CD14-positive monocyte (primary cell): Measurements from ENCODE around the gene TTC23L. TPM values are rescaled to one million over a fixed set of nuclear protein-coding genes. Genes with fewer than 3 reads are reported as not detected.

Source experiments
- DNase-seq, 3 donors: peaks; one replicate each; pipeline ENCODE4 v3.0.0-alpha.2; 2011 to 2022
- H2AFZ ChIP-seq: 2 replicates; pipeline ENCODE4 v1.6.0; 2012; ENCODE audit warnings: mild to moderate bottlenecking, low read depth, low read length, inconsistent platforms; ENCODE audit not compliant: insufficient read depth, poor library complexity, severe bottlenecking
- H3K27ac ChIP-seq, 2 donors: 1 replicate in 1 of 2; 2 replicates in 1 of 2; pipeline ENCODE4 v1.5.1; 2012 to 2013; ENCODE audit warnings: low read length in 2 of 2, control low read depth in 1 of 2, inconsistent platforms in 1 of 2, low read depth in 1 of 2, mild to moderate bottlenecking in 1 of 2
- H3K27me3 ChIP-seq, 2 donors: one replicate each; pipeline versions ENCODE4 v1.6.0 to v1.6.1; 2011 to 2013; ENCODE audit warnings: low read length in 2 of 2; ENCODE audit not compliant: control insufficient read depth in 2 of 2, insufficient read depth in 2 of 2
- H3K36me3 ChIP-seq, 2 donors: replicated peaks in 1 of 2; 1 replicate in 1 of 2; 2 replicates in 1 of 2; pipeline versions ENCODE4 v1.5.1 to v1.6.1; 2012 to 2013; ENCODE audit warnings: low read length in 2 of 2, control low read depth in 1 of 2, inconsistent platforms in 1 of 2, mild to moderate bottlenecking in 1 of 2; ENCODE audit not compliant: insufficient read depth in 2 of 2, control insufficient read depth in 1 of 2
- H3K4me1 ChIP-seq, 2 donors: 1 replicate in 1 of 2; 2 replicates in 1 of 2; pipeline versions ENCODE4 v1.5.1 to v1.6.1; 2012 to 2013; ENCODE audit warnings: low read length in 2 of 2, control low read depth in 1 of 2, inconsistent platforms in 1 of 2, mild to moderate bottlenecking in 1 of 2, moderate library complexity in 1 of 2; ENCODE audit not compliant: insufficient read depth in 2 of 2, control insufficient read depth in 1 of 2
- H3K4me2 ChIP-seq: replicated peaks from 2 replicates; pipeline ENCODE3; 2012; ENCODE audit warnings: low read length, moderate library complexity, mild to moderate bottlenecking; ENCODE audit not compliant: poor library complexity, severe bottlenecking; ENCODE audit errors: extremely low read depth
- H3K4me3 ChIP-seq, 3 experiments: fragments of 200-600 bp in 1 of 3; sonication (generic) in 1 of 3; replicated peaks in 1 of 3; 1 replicate in 2 of 3; 2 replicates in 1 of 3; pipeline ENCODE4 v1.5.1; 2011 to 2013; ENCODE audit warnings: low read length in 3 of 3, mild to moderate bottlenecking in 3 of 3, control low read depth in 2 of 3, low read depth in 2 of 3, inconsistent platforms in 1 of 3, moderate library complexity in 1 of 3
- H3K79me2 ChIP-seq: 2 replicates; pipeline ENCODE4 v1.6.0; 2012; ENCODE audit warnings: mild to moderate bottlenecking, control low read depth, inconsistent platforms, low read length, moderate library complexity; ENCODE audit not compliant: insufficient read depth
- H3K9ac ChIP-seq: 2 replicates; pipeline ENCODE4 v1.6.0; 2017; ENCODE audit warnings: low read length, mild to moderate bottlenecking; ENCODE audit not compliant: insufficient read depth, poor library complexity, severe bottlenecking
- H3K9me3 ChIP-seq, 2 donors: replicated peaks in 1 of 2; 1 replicate in 1 of 2; 2 replicates in 1 of 2; pipeline versions ENCODE4 v1.5.1 to v1.6.1; 2012 to 2013; ENCODE audit warnings: low read length in 2 of 2, control low read depth in 1 of 2; ENCODE audit not compliant: control insufficient read depth in 1 of 2, insufficient read depth in 1 of 2
- H4K20me1 ChIP-seq: 2 replicates; pipeline ENCODE4 v1.6.0; 2012; ENCODE audit warnings: mild to moderate bottlenecking, low read length, control low read depth, moderate library complexity; ENCODE audit not compliant: insufficient read depth
- H3K27ac Mint-ChIP-seq, 7 donors: one replicate each; pipeline ENCODE4 v1.8.0; 2020; ENCODE audit warnings: mild to moderate bottlenecking in 7 of 7, mixed read lengths in 7 of 7, moderate library complexity in 6 of 7, inconsistent platforms in 2 of 7
- H3K27me3 Mint-ChIP-seq, 3 donors: one replicate each; pipeline ENCODE4 v1.8.0; 2021 to 2022; ENCODE audit warnings: low read depth in 3 of 3, mild to moderate bottlenecking in 3 of 3, mixed read lengths in 3 of 3, moderate library complexity in 3 of 3, inconsistent platforms in 1 of 3
- H3K36me3 Mint-ChIP-seq, 2 donors: one replicate each; pipeline ENCODE4 v1.8.0; 2020; ENCODE audit warnings: mixed read lengths in 2 of 2, inconsistent platforms in 1 of 2, mild to moderate bottlenecking in 1 of 2
- H3K4me1 Mint-ChIP-seq: one replicate; pipeline ENCODE4 v1.8.0; 2020; ENCODE audit warnings: mild to moderate bottlenecking, mixed read lengths
- H3K4me3 Mint-ChIP-seq, 2 donors: one replicate each; pipeline ENCODE4 v1.8.0; 2020; ENCODE audit warnings: mild to moderate bottlenecking in 2 of 2, mixed read lengths in 2 of 2, moderate library complexity in 1 of 2
- H3K9me3 Mint-ChIP-seq, 7 donors: one replicate each; pipeline ENCODE4 v1.8.0; 2020 to 2022; ENCODE audit warnings: mixed read lengths in 7 of 7, mild to moderate bottlenecking in 6 of 7, moderate library complexity in 6 of 7, inconsistent platforms in 2 of 7
- WGBS: methylation state at CpG from one replicate; pipeline ENCODE4 v1.1.5; 2013; ENCODE audit warnings: missing lambda C conversion rate; ENCODE audit not compliant: insufficient coverage; 5-methylcytosine and 5-hydroxymethylcytosine counted together
- intact Hi-C, 2 donors: fragments of 100-400 bp; cut with micrococcal nuclease; formaldehyde crosslinking; loops; one replicate each; pipeline versions ENCODE4 v1.15.0 to v1.15.1; 2023
- polyA minus RNA-seq: library from RNA; depleted of rRNA, polyadenylated mRNA; stranded (reverse); fragments of >200 nt; gene quantifications from 2 replicates; pipeline ENCODE4 v1.2.3, GENCODE V29; 2012
- polyA plus RNA-seq, 3 donors: library from polyadenylated mRNA; depleted of rRNA in 1 of 3; unstranded in 2 of 3; stranded (reverse) in 1 of 3; fragments of 300-500 nt in 2 of 3; fragments of >200 nt in 1 of 3; fragmentation: Illumina TruSeq in 2 of 3; gene quantifications; 1 replicate in 2 of 3; 2 replicates in 1 of 3; pipeline ENCODE4 v1.2.3, GENCODE V29; 2012 to 2021
- total RNA-seq, 12 experiments: library from RNA in 1 of 12; stranded (reverse) in 1 of 12; fragments of 120-200 nt in 1 of 12; gene quantifications; one replicate each; pipeline ENCODE4 v1.2.4 and lab custom pipeline; 2013 to 2026; ENCODE audit warnings: mixed read lengths in 6 of 12, inconsistent platforms in 1 of 12
- TF ChIP-seq, protein P1 (sequence below): fragments of 200-600 bp; IDR thresholded peaks from one replicate; pipeline ENCODE4 v1.8.0; 2022; ENCODE audit warnings: antibody characterized with exemption, mild to moderate bottlenecking

The TTC23L gene, protein sequence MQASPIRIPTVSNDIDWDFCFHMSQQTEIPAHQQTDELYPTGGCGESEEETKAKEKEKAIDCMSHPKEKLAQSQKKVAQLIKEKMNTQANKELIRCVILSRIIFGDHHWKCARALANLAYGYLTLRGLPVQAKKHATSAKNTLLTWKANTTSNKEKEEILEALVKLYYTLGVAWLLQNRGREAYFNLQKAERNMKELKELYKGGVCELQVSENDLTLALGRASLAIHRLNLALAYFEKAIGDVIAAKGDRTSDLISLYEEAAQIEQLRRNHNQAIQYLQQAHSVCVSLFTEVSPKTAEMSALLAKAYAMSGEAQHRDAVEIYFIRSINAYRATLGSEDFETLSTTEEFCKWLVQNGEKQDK
- total RNA-seq (2013): not detected
- polyA plus RNA-seq: not detected
- polyA minus RNA-seq: not detected in 2 replicates
- total RNA-seq (lab: John Stamatoyannopoulos, UW): 0 to 4.2 (median 0.08) reads per million in 11 experiments

DNA sequence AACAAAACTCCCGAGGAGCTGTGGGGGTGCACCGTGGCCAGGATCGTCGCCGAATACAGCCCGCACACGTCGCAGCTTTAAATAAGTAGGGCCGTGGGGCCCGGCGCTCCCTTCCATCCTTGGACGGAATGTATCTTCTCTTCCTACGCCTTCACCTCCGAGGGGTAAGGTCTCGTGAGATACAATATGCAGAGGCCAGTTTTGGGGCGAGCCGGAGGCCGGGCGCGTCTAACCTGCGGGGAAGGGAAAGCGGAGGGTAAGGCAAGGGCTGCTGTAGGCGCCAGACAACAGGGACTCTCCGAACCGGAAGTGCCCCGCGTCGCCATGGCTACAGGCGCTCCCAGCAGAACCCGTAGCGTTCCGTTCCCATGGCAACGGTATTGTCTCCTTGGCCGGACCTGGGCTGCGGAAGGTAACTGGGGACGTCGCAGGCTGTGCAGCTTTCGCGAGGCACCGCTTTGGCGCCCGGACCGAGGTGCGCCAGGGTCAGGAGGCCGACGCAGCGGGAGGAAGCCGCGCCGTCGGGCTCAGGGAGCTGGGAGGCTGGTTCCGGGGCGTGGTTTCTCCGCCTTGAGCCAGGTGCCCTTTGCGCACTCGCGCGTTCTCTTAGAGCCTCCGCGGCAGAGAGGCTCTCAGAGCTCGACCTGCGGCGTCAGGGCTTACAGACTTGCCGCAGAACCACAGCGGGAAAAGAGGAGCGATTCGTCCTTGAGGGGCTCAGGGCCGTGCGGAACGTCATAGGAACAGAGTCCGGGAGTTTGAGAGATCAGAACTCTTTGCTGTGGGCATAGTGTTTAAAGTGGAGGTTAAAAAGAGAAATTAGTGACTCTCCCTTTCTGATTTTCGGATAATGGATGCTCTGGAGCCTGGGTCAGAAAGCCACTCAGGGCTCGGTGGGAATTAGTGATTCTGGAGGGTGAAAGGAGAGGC is at the start of gene TTC23L:
Gene TTC23L (plus strand): TSS at position 380 of the 930 bp plus-strand sequence. CDS start 1,508 bp downstream, outside the sequence.
- H3K79me2 ChIP-seq: no peaks in the 10 kb centered on the region
- H3K9ac ChIP-seq: peak within 1 kb of the TSS; percentile 60
- no peaks in the 10 kb centered on the region for H3K36me3 Mint-ChIP-seq
- H3K4me3 ChIP-seq: peak within 1 kb of the TSS; percentile 36 to 95 (median 68)
- H3K4me3 Mint-ChIP-seq: peak within 1 kb of the TSS; percentile 90 to 94
- intact Hi-C loops: no loop called here
- no peak within 1 kb of the TSS for H3K27ac ChIP-seq
- H3K27me3 Mint-ChIP-seq: peaks cover 7 to 27% (median 25%) of the 10 kb centered on the region in 3 donors
- H3K9me3 Mint-ChIP-seq: peaks cover 0 to 4% (median 2%) of the 10 kb centered on the region in 7 donors
- no peaks in the 10 kb centered on the region for H3K9me3 ChIP-seq
- peak within 1 kb of the TSS; percentile 88 for H3K4me2 ChIP-seq
- TF ChIP-seq, protein P1, sequence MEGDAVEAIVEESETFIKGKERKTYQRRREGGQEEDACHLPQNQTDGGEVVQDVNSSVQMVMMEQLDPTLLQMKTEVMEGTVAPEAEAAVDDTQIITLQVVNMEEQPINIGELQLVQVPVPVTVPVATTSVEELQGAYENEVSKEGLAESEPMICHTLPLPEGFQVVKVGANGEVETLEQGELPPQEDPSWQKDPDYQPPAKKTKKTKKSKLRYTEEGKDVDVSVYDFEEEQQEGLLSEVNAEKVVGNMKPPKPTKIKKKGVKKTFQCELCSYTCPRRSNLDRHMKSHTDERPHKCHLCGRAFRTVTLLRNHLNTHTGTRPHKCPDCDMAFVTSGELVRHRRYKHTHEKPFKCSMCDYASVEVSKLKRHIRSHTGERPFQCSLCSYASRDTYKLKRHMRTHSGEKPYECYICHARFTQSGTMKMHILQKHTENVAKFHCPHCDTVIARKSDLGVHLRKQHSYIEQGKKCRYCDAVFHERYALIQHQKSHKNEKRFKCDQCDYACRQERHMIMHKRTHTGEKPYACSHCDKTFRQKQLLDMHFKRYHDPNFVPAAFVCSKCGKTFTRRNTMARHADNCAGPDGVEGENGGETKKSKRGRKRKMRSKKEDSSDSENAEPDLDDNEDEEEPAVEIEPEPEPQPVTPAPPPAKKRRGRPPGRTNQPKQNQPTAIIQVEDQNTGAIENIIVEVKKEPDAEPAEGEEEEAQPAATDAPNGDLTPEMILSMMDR: no peak
- peaks cover 8 to 15% of the 10 kb centered on the region in 2 donors for H3K4me1 ChIP-seq
- peak; percentile 72 to 88 (median 72) for DNase-seq
- WGBS: 4% methylated on average over 64 of the region's 73 CpGs
- peaks cover 0 to 15% of the 10 kb centered on the region in 2 donors for H3K27me3 ChIP-seq
- no peaks in the 10 kb centered on the region for H3K36me3 ChIP-seq
- peak within 1 kb of the TSS in 3 of 7 donors; percentile 21 to 61 (median 43) for H3K27ac Mint-ChIP-seq
- H3K4me1 Mint-ChIP-seq: peaks cover 12% of the 10 kb centered on the region
- H4K20me1 ChIP-seq: no peaks in the 10 kb centered on the region
- H2AFZ ChIP-seq: peak within 1 kb of the TSS; percentile 93

DNA sequence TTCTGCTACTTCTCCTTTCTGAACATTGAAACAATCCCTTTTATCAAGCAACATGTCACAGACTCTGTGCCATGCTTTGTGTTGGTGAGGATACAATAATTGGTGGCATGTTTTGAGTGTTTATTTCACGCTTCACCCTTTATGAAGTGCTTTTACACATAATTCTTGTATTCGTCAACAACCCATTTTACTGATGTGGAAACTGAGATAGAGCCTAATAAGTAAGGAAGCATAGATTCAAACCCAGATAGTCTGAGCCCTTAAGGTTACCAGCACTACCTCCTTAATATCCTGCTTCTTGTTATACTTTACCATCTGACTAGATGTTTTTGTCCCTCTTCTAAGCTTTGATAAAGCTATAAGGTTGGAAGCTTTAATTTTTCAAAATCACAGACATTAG is 49.3 kb upstream of the TTC23L start:
- TF ChIP-seq, protein P1: no peak
- WGBS: no CpG with 5 or more reads among the region's 2 CpGs
- DNase-seq: no peak
- H3K4me3 ChIP-seq: no peak overlapping the region
- no peak overlapping the region for H3K4me3 Mint-ChIP-seq
- no peak overlapping the region for H2AFZ ChIP-seq
- peaks cover 0 to 11% of the 10 kb centered on the region in 2 donors for H3K9me3 ChIP-seq
- H3K9ac ChIP-seq: no peak overlapping the region
- no peaks in the 10 kb centered on the region for H4K20me1 ChIP-seq
- intact Hi-C loops: no loop called here
- H3K36me3 Mint-ChIP-seq: no peaks in the 10 kb centered on the region
- H3K4me2 ChIP-seq: no peak overlapping the region
- H3K79me2 ChIP-seq: no peaks in the 10 kb centered on the region
- H3K27ac Mint-ChIP-seq: no peak overlapping the region
- no peaks in the 10 kb centered on the region for H3K36me3 ChIP-seq
- H3K27me3 ChIP-seq: no peaks in the 10 kb centered on the region
- peaks cover 0 to 2% (median 0%) of the 10 kb centered on the region in 3 donors for H3K27me3 Mint-ChIP-seq
- H3K9me3 Mint-ChIP-seq: peaks cover 2 to 16% (median 6%) of the 10 kb centered on the region in 7 donors
- H3K4me1 Mint-ChIP-seq: no peaks in the 10 kb centered on the region
- H3K27ac ChIP-seq: no peak overlapping the region
- no peaks in the 10 kb centered on the region for H3K4me1 ChIP-seq
